GM18507 (cell line): ENCODE measurements around the gene ZNF444.
"Not testable (repeated sequence)": the region's sequence is repeated elsewhere in the genome, so short reads cannot be mapped to it uniquely, and the experiment has no call there.

ENCODE experiments used
- DNase-seq: peaks from one replicate; pipeline ENCODE4 v3.0.0; 2011; ENCODE audit warnings: low read depth; ENCODE audit not compliant: insufficient read length; ENCODE audit errors: extremely low spot score
- FAIRE-seq: peaks from 2 replicates; lab custom pipeline; 2011; peaks lifted over from hg19 to GRCh38; lab: Jason Lieb, UNC

Gene ZNF444

DNA sequence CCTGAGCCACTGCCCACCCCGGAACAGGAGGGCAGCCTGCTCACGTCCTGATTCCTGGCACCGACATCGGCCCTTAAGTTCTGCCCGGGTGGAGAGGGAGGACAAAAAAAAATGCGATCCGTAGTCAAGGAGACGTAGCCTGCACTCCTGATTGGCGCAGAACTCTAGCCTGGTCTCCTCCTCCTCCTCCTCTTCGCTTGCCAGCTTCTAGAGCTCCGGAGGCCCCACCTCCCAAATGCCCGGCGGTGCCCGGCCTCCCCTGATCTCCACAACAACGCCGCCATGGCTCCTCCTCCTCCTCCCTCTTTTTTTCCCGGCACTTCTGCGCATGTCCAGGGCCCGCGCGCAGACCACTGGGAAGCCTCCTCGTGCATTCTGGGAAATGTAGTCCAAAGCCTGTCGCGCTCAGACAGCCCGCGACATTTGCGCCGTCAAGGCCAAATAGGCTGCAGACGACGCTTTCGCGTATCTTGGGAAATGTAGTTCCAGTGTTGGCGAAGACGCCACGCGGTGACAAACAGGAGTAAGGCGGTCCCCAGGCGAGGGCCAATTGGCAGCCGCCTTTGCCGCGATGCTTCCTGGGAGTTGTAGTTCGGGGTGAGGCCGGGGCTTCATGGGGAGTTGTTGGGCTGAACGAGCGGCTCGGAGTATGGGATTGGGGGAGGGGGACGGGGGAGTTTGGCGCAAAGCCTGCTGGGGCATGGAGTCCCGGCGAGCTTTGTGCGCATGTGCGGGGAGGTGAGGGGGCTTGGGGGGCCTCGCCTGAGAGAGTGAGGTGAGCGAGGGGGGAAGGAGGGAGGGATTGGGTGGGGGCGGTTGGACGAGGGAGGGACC is at the start of gene ZNF444:
TSS of gene ZNF444 (plus strand) at position 705 of the 834 bp plus-strand sequence. CDS start 5,625 bp downstream, outside the sequence.
- peak; percentile 98 for FAIRE-seq
- DNase-seq = peak; percentile 97

DNA sequence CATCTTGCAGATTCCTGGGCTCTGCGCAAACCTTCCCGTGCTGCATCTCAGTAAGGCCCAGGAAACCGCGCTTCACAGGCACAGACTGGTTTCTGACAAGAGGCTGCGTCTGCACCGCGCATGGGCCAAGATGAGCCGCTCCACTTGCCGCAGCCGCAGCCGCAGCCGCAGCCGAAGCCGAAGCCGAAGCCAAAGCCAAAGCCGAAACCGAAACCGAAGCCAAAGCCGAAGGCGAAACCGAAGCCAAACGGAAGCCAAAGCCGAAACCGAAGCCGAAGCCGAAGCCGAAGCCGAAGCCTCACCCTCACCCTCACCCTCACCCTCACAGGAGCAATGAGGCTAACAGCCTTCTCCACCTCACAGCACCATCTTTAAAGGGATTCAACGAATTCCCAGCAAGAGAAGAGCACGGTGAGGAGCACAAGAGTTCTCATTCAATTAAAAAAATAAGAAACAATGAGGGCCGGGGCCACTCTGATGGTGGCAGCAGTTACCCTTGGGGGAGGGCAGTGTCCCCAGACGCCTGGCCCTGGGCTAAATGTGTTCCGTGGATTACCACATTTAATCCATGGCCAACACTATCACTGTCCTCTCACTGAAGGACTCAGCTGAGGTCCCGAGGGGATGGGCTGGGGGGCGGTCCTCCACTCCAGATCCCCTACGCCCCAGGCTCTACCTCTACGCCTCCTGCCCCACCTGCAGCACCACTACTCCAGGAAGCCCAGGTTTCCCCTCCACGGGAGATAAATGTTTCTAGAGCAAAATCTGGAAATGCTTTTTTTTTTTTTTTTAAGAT is 49.1 kb upstream of the ZNF444 start:
- FAIRE-seq (no peak), DNase-seq (no peak)

DNA sequence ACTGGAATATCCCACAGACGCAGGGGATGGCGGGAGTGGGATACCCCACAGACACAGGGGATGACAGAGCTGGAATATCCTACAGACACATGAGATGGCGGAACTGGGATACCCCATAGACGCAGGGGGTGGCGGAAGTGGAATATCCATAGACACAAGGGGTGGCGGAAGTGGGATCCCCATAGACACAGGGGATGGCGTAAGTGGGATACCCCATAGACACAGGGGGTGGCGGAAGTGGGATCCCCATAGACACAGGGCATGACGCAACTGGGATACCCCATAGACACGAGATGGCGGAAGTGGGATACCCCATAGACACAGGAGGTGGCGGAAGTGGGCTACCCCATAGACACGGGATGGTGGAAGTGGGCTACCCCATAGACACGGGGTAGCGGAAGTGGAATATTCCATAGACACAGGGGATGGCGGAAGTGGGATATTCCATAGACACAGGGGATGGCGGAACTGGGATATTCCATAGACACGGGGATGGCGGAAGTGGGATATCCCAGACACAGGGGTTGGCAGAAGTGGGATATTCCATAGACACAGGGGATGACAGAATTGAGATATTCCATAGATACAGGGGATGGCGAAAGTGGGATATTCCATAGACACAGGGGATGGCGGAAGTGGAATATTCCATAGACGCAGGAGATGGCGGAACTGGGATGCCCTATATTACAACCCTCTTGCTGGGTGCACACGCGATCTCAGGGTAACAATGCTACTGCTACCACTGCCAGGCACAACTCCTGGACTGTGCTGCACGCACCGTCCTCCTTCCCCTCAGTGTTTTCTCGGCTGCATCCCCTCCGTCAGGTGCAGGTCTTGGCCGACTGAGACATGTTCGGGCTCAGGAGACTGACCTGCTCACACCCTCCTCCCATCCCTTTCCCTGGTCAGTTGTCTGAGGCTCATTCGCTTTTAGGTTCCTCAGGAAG is 48.1 kb upstream of the ZNF444 start:
- no peak for FAIRE-seq
- no peak for DNase-seq

DNA sequence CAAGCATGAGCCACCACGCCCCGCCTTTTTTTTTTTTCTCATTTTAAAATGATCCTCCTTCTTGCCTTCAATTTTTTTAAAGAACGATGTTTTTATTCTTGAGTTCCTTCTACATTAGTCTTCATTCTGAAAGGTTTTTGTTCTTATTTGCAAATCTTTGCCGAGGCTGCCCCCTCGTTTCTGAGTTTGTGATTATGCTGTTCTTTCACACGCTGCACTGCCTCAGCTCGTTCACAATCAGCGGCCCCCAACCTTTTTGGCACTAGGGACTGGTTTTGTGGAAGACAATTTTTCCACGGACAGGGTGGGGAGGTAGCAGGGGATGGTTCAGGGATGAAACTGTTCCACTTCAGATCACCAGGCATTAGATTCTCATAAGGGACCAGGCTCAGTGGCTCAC is 46.6 kb upstream of the ZNF444 start:
- DNase-seq = no peak
- FAIRE-seq = no peak

DNA sequence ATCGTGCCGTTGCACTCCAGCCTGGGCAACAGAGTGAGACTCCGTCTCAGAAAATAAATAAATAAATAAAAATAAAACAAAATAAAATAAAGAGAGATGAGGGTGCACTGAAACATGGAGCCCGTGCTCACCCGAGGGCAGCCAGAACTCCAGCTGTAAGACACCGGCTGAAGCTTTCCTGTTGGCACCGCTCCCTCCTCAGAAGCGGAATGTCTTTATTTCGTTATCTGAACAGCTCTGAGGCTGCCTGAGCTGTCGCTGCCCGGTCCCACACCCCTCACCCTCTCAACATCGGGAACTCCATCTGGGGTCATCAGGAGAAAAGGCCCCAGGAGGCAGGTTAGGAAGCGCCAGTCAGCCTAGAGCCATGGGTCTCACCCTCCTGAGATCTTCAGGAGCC is 44.4 kb upstream of the ZNF444 start:
- FAIRE-seq = no peak
- DNase-seq = no peak

GRCh38 chr19:56097306-56097705 is 43.8 kb upstream of the ZNF444 start:
- no peak for DNase-seq
- no peak for FAIRE-seq

- FAIRE-seq (no peak), DNase-seq (no peak)
Observed at GRCh38 chr19:56097776-56098175, 43.3 kb upstream of the ZNF444 start.

DNA sequence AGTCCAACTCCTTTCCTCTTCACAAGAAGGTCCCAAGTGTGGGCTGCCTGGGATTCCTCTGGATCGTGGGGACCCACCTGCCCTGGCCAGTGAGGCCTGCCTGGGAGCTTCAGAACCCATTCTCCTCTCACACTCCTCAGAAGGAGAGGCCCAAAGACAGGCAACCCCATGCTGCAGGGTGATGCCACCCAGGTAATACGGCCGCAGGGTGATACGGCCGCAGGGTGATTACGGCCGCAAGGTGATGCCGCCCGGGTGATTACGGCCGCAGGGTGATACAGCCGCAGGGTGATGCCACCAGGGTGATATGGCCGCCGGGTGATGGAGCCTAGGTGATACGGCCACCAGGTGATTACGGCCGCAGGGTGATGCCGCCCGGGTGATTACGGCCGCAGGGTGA is 42.9 kb upstream of the ZNF444 start:
- not testable (repeated sequence) for DNase-seq, FAIRE-seq

- DNase-seq = no peak
- FAIRE-seq = no peak
Observed at GRCh38 chr19:56098731-56099568, 42.1 kb upstream of the ZNF444 start.

GRCh38 chr19:56099638-56100539 is 41.2 kb upstream of the ZNF444 start:
- FAIRE-seq = no peak
- no peak for DNase-seq

GRCh38 chr19:56101095-56101494 is 40.0 kb upstream of the ZNF444 start:
- no peak for FAIRE-seq
- DNase-seq = no peak

DNA sequence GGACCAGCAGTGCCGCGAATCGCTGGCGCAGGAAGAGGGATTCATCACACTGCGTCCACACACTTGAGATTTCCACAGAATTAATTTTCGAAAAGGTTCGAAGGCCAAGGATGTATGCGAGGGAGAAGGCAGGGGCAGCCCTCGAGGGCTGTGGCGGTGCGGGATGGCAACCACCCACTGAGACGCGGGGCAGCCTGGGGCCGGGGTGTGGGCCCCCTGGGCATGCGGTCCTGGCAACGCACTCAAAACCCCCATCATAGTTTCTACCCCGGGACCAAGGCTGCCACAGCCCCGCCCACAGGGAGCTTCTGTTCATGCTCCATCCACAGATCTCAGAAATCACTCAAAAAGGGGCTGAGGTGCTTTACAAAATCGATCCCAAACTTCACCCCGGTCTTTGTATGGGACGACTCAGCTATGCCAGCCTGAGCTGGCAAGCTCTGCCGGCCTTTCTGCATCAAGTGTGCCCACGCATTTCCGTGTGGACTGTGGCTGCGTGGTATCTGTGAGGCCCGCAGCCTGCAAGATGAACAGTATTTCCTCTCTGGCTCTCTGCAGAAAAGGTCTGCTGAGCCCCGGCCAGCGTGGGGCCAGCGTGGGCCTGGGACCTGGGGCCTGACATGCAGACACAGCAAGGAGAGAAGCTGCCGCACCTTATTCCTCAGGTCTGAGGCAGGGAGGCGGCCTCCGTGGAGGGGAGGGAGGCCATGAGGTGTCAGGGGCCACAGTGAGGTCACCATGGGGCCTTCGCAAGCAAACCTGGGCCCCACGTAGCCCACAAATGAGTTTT is 39.1 kb upstream of the ZNF444 start:
- DNase-seq = no peak
- FAIRE-seq = no peak

DNA sequence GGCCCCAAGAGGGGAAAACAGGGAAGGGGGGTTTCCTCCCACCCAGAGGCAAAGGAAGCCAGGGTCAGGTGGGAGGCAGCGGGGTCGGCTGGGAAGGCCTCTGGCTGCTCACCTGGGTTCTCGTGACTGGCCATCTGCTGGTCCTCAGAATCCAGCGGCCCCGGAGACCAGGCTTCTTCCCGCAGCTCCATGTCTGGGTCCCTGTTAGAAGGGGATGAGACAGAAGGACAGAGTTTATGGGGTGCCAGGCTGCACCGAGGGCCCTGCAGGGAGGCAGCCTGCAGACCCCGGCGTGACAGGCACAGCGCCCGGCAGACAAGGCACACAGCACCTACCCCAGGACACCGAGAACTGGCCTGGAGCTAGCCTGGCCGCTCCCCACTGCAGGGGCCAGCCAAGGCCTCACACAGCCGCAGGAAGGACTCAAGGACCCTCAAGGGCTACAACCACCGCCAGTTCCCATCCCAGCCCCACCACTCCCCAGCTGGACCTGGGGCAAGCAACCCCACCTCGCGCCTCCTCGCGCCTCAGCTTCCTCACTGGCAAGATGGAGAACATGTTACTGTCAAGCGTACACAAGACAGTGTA is 38.0 kb upstream of the ZNF444 start:
- FAIRE-seq = no peak
- no peak for DNase-seq

- DNase-seq = no peak
- no peak for FAIRE-seq
Observed at GRCh38 chr19:56104423-56104822, 36.7 kb upstream of the ZNF444 start.

- DNase-seq (no peak), FAIRE-seq (no peak)
Observed at GRCh38 chr19:56105090-56105701, 35.9 kb upstream of the ZNF444 start.

- FAIRE-seq = not testable (repeated sequence)
Observed at GRCh38 chr19:56105831-56106396, 35.2 kb upstream of the ZNF444 start.

More at GRCh38 chr19:56105831-56106396, 35.2 kb upstream of the ZNF444 start:
- not testable (repeated sequence) for DNase-seq
